ENCODE data around the gene MYCBP2. TPM values are rescaled to one million over a fixed set of nuclear protein-coding genes. Genes with fewer than 3 reads are reported as not detected.
"Not testable (repeated sequence)": the region's sequence is repeated elsewhere in the genome, so short reads cannot be mapped to it uniquely, and the experiment has no call there.

Gene MYCBP2
- total RNA-seq, 4 donors from 2014 or later, result 115 to 165 (median 131) TPM

DNA sequence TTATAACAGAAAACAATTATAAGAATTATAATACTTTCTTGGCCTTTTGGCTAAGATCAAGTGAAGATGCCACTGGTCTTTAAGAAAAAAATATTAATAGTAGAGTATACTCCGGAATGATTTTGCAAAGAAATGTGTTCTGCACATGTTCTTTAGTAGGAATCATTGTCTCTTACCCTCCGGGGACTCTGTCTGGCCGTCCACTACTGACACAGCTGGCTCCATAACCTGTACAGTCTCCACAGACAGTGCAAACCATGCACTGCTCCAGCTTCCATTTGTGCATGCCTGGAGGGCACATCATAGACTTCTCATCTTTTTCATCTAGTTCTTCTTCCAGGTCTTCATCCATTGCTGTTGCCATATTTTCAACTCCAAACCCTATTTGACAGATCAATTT is 75.9 kb downstream of the MYCBP2 start:
- Histone ChIP-seq H3K4me3 (replicated peaks in 1 of 3) (no peak overlapping the region), H3K4me1 (no peaks in the 10 kb centered on the region), H3K27me3 (no peaks in the 10 kb centered on the region), H3K27ac (no peak overlapping the region), H3K36me3 (no peaks in the 10 kb centered on the region), H3K9me3 (no peaks in the 10 kb centered on the region)
- intact Hi-C loops (cut with DNase I), result no loop called here
- TF ChIP-seq, protein P1, sequence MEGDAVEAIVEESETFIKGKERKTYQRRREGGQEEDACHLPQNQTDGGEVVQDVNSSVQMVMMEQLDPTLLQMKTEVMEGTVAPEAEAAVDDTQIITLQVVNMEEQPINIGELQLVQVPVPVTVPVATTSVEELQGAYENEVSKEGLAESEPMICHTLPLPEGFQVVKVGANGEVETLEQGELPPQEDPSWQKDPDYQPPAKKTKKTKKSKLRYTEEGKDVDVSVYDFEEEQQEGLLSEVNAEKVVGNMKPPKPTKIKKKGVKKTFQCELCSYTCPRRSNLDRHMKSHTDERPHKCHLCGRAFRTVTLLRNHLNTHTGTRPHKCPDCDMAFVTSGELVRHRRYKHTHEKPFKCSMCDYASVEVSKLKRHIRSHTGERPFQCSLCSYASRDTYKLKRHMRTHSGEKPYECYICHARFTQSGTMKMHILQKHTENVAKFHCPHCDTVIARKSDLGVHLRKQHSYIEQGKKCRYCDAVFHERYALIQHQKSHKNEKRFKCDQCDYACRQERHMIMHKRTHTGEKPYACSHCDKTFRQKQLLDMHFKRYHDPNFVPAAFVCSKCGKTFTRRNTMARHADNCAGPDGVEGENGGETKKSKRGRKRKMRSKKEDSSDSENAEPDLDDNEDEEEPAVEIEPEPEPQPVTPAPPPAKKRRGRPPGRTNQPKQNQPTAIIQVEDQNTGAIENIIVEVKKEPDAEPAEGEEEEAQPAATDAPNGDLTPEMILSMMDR (IDR thresholded peaks at IDR 0.05), result no peak
- TF ChIP-seq POLR2A (IDR thresholded peaks at IDR 0.05), result no peak
- WGBS, 2 donors, result 89 to 92% methylated on average over 3 of the region's 3 CpGs
- no peak for DNase-seq

DNA sequence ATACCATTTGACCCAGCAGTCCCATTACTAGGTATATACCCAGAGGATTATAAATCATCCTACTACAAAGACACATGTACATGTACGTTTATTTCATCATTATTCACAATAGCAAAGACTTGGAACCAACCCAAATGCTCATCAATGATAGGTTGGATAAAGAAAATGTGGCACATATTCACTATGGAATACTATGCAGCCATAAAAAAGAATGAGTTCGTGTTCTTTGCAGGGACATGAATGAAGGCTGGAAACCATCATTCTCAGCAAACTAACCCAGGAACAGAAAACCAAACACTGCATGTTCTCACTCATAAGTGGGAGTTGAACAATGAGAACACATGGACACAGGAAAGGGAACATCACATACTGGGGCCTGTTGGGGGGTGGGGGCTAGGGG is 81.7 kb downstream of the MYCBP2 start:
- H3K36me3 ChIP-seq, result peaks cover 8 to 17% of the 10 kb centered on the region in 2 donors
- DNase-seq; H3K4me3 ChIP-seq (replicated peaks in 1 of 3); H3K27ac ChIP-seq; H3K27me3 ChIP-seq; intact Hi-C loops (cut with DNase I); H3K4me1 ChIP-seq; H3K9me3 ChIP-seq: not testable (repeated sequence)
- WGBS, 2 donors, result 95 to 97% methylated on average over 2 of the region's 2 CpGs

DNA sequence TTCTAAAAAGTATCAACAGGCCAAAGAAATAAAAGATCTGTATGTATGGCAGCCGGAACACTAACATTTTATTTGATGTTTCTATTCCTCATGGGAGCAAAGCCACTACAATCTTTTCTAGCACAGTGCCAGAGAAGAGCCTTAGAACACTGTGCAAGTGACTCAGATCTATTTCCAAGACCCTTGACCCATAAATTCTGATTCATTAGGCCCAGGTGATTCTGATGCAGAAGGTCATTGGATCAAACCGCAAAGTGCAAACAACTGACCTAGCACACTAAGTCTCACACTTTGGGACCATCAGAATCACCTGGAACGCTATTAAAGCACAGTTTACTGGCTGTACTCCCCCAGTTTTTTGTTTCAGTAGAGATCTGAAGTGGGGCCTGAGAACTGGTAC is 87.6 kb downstream of the MYCBP2 start:
- DNase-seq, result no peak
- intact Hi-C loops (cut with DNase I), result no loop called here
- WGBS, 2 donors, result 91 to 96% methylated on average over 3 of the region's 3 CpGs
- H3K27ac ChIP-seq, result no peak overlapping the region
- no peaks in the 10 kb centered on the region for H3K9me3 ChIP-seq
- TF ChIP-seq, protein P1 (IDR thresholded peaks at IDR 0.05), result no peak
- no peak overlapping the region for H3K4me3 ChIP-seq (replicated peaks in 1 of 3)
- no peaks in the 10 kb centered on the region for H3K4me1 ChIP-seq
- no peaks in the 10 kb centered on the region for H3K27me3 ChIP-seq
- peaks cover 8 to 17% of the 10 kb centered on the region in 2 donors for H3K36me3 ChIP-seq

DNA sequence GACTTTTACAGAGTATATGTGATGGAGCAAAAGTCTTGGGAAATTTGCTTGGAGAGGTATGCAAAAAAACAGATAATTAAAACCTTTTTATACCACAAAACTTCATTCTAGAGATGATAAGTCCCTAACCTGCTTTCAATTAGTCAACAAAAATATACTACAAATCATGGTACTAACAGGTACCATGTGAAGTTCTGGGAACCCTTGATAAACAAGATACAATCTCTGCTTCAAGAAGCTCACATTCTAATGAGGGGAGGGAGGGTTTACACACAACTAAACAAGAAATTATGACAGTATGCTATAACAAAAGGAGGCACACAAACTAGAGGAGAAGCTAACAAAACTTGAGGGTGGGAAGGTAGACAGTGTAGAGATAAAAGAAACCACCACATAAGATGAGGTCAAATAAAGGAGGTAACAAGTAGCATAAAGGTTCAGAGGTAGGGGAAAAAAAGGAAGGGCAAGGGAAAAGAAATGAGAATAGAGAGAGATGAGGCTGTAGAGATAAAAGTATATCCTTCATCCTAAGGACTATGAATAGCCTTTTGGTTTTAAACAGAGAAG is 91.4 kb downstream of the MYCBP2 start:
- no peak for TF ChIP-seq POLR2A (IDR thresholded peaks at IDR 0.05)
- TF ChIP-seq, protein P1 (IDR thresholded peaks at IDR 0.05), result no peak
- intact Hi-C loops (cut with DNase I), result no loop called here
- Histone ChIP-seq H3K27me3 (no peaks in the 10 kb centered on the region), H3K4me1 (no peaks in the 10 kb centered on the region), H3K36me3 (no peaks in the 10 kb centered on the region), H3K9me3 (no peaks in the 10 kb centered on the region), H3K4me3 (replicated peaks in 1 of 3) (no peak overlapping the region), H3K27ac (no peak overlapping the region)
- DNase-seq, result no peak

DNA sequence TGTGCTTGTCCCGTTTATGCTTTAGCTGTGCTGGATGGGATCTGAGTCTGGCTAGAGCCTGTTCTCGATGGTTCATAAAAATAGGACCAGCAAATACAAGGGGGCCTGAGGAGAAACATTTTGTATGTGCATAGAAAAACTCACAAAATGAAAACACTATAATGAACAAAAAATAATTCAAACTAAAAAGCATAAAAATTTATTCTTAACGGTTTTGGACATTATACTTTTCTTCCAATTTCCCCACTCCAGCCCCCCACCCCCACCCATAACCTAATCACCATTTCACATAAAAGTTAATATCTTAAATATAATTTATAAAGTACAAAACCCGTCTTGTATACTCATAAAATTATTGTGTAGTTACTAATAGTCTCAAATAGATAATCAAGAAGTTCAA is 93.7 kb downstream of the MYCBP2 start:
- 96% methylated on average over 4 of the region's 4 CpGs for WGBS, 2 donors
- Histone ChIP-seq H3K27ac (no peak overlapping the region), H3K4me3 (replicated peaks in 1 of 3) (no peak overlapping the region), H3K9me3 (no peaks in the 10 kb centered on the region), H3K4me1 (no peaks in the 10 kb centered on the region), H3K36me3 (no peaks in the 10 kb centered on the region), H3K27me3 (no peaks in the 10 kb centered on the region)
- TF ChIP-seq, protein P1 (IDR thresholded peaks at IDR 0.05), result no peak
- TF ChIP-seq POLR2A (IDR thresholded peaks at IDR 0.05), result no peak
- no peak for DNase-seq
- intact Hi-C loops (cut with DNase I), result no loop called here

DNA sequence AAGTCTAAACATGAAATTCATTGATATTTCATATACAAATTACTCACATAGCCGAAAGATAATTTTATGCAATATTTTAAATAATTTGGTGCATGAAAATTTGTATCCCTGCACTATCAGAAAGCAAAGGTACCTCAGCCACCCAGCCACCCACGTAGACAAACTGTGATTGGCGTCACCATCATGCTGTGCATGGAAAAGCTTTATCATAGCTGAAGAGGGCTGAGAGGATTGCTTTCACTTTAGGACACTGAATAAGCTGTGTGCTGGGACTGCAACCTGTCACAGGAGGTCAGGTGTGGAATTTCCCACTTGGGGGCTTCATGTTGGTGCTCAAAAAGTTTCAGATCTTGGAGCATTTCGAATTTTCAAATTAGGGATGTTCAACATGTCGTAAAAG is 96.3 kb downstream of the MYCBP2 start:
- 91 to 96% methylated on average over 5 of the region's 5 CpGs for WGBS, 2 donors
- Histone ChIP-seq H3K9me3 (no peaks in the 10 kb centered on the region), H3K36me3 (no peaks in the 10 kb centered on the region), H3K4me1 (no peaks in the 10 kb centered on the region), H3K27me3 (no peaks in the 10 kb centered on the region), H3K4me3 (replicated peaks in 1 of 3) (no peak overlapping the region), H3K27ac (no peak overlapping the region)
- TF ChIP-seq, protein P1 (IDR thresholded peaks at IDR 0.05), result no peak
- TF ChIP-seq POLR2A (IDR thresholded peaks at IDR 0.05), result no peak
- DNase-seq, result no peak
- intact Hi-C loops (cut with DNase I), result no loop called here
